ENCODE results near the gene PMM2.

The PMM2 gene

DNA sequence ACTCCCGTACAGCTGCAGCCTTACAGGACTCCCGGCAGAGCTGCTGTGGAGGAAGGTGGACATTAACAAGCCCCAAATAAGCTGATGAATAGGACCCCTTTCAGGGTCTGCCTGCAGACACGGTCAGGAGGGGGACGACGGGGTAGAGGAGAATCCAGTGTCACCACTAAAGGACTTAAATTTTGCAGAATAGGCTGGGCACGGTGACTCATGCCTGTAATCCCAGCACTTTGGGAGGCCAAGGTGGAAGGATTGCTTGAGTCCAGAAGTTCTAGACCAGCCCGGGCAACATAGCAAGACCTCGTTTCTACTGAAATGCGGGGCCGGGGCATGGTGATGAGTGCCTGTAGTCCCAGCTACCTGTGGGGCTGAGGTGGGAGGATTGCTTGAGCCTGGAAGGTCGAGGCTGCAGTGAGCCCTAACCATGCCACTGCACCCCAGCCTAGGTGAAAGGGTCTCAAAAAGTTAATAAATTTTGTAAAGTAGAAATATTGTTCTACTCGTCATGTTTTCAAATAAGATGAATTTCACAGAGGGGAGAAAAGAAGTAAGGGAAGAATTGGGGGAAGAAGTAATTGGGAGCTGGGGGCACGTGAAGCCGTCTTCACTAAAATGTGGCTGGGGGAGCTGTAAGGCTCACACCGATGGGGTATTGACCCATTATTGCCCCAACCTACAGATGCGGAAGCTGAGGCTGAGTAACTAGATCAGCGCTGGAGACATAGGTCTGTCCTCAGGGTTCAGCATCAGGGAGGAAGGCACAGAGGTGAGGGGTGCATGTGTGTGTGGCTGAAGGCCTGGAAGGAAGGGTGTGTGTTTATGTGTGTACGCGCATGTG, 89.2 kb downstream of the PMM2 start:
- no peak overlapping the region for H3K27ac ChIP-seq
- DNase-seq (ENCODE audit: low spot score) = no peak
- TF ChIP-seq, protein P1, sequence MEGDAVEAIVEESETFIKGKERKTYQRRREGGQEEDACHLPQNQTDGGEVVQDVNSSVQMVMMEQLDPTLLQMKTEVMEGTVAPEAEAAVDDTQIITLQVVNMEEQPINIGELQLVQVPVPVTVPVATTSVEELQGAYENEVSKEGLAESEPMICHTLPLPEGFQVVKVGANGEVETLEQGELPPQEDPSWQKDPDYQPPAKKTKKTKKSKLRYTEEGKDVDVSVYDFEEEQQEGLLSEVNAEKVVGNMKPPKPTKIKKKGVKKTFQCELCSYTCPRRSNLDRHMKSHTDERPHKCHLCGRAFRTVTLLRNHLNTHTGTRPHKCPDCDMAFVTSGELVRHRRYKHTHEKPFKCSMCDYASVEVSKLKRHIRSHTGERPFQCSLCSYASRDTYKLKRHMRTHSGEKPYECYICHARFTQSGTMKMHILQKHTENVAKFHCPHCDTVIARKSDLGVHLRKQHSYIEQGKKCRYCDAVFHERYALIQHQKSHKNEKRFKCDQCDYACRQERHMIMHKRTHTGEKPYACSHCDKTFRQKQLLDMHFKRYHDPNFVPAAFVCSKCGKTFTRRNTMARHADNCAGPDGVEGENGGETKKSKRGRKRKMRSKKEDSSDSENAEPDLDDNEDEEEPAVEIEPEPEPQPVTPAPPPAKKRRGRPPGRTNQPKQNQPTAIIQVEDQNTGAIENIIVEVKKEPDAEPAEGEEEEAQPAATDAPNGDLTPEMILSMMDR (IDR thresholded peaks at IDR 0.05) = no peak

DNA sequence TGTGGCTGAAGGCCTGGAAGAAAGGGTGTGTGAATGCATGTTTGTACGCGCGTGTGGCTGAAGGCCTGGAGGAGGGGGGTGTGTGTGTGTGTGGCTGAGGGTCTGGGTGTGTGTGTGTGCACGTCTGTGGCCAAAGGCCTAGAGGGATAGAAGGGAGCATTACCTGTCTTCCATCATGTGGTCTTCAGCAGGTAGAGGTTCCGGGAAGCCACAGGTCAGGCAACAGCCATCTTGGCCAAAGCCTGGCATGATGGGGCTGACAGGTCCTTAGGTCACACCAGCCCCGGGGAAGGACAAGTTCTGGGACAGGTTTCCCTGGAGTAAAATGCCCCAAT, 89.8 kb downstream of the PMM2 start:
- Histone ChIP-seq H3K27ac (no peak overlapping the region), H3K4me3 (no peak overlapping the region)
- TF ChIP-seq, protein P1 (IDR thresholded peaks at IDR 0.05) = no peak
- no peak for DNase-seq (ENCODE audit: low spot score)

More for the DNA sequence above, 89.2 kb downstream of the PMM2 start:
- no peak overlapping the region for H3K4me3 ChIP-seq

DNA sequence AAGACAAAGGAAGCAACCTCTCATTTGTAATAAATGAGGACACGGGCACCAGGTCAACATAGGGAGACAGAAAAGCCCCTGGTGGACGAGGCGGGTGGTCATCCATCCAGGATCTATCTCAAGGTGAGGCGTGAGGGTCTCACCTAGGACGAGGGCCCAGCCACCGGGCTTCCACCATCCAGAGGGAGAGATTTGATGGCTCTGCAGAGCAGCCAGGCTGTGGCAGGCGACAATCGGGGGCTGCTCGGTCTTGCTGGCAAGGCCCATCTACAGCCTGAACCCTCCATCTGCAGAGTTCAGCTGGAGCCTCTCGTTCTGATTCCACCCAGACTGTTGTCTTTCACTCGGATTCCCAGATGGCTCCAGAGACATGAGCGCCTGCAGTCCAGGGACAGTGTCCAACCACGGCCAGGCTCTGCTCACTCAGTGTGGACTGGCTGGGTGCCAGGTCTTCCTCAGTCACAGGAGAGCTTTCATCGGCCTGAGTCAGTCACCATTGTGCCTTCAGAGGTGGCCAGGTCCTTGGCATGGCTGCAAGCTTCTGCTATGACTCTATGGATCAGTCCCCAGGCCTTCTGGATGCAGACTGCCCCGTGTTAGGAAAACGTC, 90.4 kb downstream of the PMM2 start:
- Histone ChIP-seq H3K4me3 (no peak overlapping the region), H3K27ac (no peak overlapping the region)
- TF ChIP-seq, protein P1 (IDR thresholded peaks at IDR 0.05) = no peak
- no peak for DNase-seq (ENCODE audit: low spot score)

DNA sequence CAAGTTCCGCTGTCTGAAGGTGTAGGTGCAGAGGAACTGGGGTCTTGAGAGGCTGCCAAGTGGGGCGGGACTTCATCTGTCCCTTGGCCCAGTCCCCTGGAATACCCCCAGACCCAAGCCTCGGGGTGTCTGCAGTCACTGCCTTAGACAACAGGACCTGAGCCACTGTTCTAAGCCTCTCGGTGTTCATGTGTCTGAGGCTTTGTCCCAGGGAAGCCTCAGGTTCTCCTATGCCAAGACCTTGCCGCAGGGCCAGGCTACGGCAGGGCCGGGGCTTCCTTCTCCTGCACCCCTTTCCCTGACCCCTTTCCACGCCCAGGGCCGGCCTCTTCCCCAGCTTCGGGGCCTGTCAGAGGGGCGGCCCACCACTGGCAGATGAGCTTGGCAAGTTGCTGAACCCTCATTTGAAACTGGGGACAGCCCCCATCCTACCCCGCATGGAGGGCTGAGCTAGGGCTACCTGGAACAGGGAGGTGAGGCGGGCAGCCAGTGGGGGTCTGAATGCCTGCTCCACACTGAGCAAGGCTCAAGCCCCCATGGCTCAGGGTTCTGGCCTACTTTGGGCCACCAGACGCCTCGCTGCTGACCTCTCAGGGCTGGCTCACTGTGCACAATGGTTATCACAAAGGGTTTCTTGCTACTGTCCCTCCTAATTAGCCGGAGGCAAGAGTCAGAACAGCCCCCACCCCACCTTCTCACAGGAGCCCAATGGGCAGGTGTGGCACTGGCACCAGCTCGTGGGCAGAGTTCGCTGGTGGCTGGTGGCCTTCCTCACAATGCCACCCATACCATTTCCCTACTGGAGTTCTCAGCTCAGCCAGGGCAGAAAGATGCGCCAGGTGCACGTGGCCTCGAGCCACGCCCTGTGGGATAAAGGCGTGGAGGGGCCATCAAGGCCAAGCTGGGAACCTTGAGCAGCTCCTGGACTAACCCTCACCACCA, 91.6 kb downstream of the PMM2 start:
- Histone ChIP-seq H3K27ac (no peak overlapping the region), H3K4me3 (no peak overlapping the region)
- TF ChIP-seq, protein P1 (IDR thresholded peaks at IDR 0.05) = no peak
- no peak for DNase-seq (ENCODE audit: low spot score)

DNA sequence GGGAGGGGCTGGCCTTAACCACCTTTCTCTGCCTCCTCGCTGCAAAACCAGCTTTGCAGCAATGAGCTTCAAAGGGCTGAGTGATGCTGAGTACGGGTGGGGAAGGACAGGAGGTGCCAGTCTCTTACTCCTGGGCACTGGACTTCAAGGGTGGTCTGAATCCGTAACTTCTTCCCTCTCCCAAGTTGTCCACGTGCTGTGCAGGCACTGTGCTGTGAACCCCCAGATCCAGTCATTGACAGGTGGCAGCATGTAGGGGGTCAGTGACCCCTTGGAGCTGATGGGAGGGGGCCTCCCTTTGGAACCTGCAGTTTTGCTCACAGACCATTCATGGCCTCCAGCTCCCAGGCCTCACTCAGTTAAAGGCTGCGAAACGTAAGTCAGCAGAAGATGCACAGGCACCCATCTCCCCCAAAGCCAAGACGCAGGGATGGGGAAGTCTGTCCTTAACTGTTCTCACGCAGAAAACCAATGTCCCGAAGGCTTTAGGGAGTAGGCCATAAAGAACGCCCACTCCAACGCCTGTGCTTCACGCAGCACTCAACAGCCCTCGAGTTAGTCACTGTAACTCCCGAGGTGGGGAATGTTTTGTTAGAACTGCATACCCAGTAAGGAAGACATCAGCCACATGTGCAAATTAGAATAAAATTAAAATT, 92.4 kb downstream of the PMM2 start:
- DNase-seq (ENCODE audit: low spot score) = no peak
- TF ChIP-seq, protein P1 (IDR thresholded peaks at IDR 0.05) = no peak
- Histone ChIP-seq H3K27ac (no peak overlapping the region), H3K4me3 (no peak overlapping the region)

DNA sequence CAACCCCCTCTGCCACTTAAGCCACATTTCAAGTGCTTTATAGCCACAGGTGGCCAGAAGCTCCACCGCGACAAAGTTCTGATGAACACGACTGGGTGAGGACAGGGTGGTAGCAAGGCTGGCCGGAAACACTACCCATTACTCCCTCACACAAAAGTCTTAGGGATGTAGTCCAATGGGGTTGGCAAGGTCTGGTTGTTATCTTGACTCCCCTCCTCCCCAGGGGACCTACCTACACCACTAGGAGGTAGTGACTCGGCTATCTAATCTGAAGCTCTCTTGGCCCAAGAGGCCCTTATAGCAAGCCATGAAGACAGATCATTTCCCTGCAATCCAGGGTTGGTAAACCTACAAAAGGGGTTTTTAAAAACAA, 92.9 kb downstream of the PMM2 start:
- Histone ChIP-seq H3K27ac (no peak overlapping the region), H3K4me3 (no peak overlapping the region)
- no peak for DNase-seq (ENCODE audit: low spot score)
- TF ChIP-seq, protein P1 (IDR thresholded peaks at IDR 0.05) = no peak
